HG03097 (cell line): ENCODE results near the gene KCNQ2.
"Not testable (repeated sequence)": the region's sequence is repeated elsewhere in the genome, so short reads cannot be mapped to it uniquely, and the experiment has no call there.

Experiments used
- ATAC-seq: cut with Tn5 transposase; IDR thresholded peaks from one replicate; pipeline ENCODE4 v1.9.1; 2021; ENCODE audit not compliant: unreplicated experiment, low FRiP score

The KCNQ2 gene

GRCh38 chr20:63491635-63492230, 19.3 kb upstream of the KCNQ2 start:
- ATAC-seq: no peak

- no peak for ATAC-seq
Measured at GRCh38 chr20:63491078-63491477, 18.6 kb upstream of the KCNQ2 start.

GRCh38 chr20:63490416-63490815, 18.0 kb upstream of the KCNQ2 start:
- no peak for ATAC-seq

GRCh38 chr20:63488315-63489251, 16.1 kb upstream of the KCNQ2 start:
- ATAC-seq: no peak

- ATAC-seq: no peak
Measured at GRCh38 chr20:63487781-63488241, 15.4 kb upstream of the KCNQ2 start.

- no peak for ATAC-seq
Measured at GRCh38 chr20:63487116-63487764, 14.8 kb upstream of the KCNQ2 start.

- no peak for ATAC-seq
Measured at GRCh38 chr20:63486300-63486855, 13.9 kb upstream of the KCNQ2 start.

GRCh38 chr20:63484651-63485403, 12.4 kb upstream of the KCNQ2 start:
- ATAC-seq: no peak

GRCh38 chr20:63484236-63484635, 11.8 kb upstream of the KCNQ2 start:
- no peak for ATAC-seq

- ATAC-seq: no peak
Measured at GRCh38 chr20:63483834-63484233, 11.4 kb upstream of the KCNQ2 start.

GRCh38 chr20:63482021-63482587, 9.6 kb upstream of the KCNQ2 start:
- ATAC-seq: no peak

GRCh38 chr20:63481503-63481902, 9.0 kb upstream of the KCNQ2 start:
- ATAC-seq: no peak

- ATAC-seq: not testable (repeated sequence)
Measured at GRCh38 chr20:63479695-63480419, 7.4 kb upstream of the KCNQ2 start.

GRCh38 chr20:63478346-63479302, 6.2 kb upstream of the KCNQ2 start:
- ATAC-seq: no peak

- ATAC-seq: no peak
Measured at GRCh38 chr20:63477944-63478343, 5.5 kb upstream of the KCNQ2 start.

GRCh38 chr20:63477061-63477616, 4.7 kb upstream of the KCNQ2 start:
- ATAC-seq: no peak

- ATAC-seq: no peak
Measured at GRCh38 chr20:63475209-63475608, 2.8 kb upstream of the KCNQ2 start.
